Loucy (cell line): ENCODE measurements around the gene CDH13.

Source experiments
- EZH2phosphoT487 ChIP-seq: fragments of 200-600 bp; IDR thresholded peaks from 2 replicates; pipeline ENCODE4 v1.6.1; 2018; ENCODE audit warnings: antibody characterized with exemption, mild to moderate bottlenecking, moderate library complexity, borderline replicate concordance
- TF ChIP-seq, protein P1 (sequence below): fragments of 200-600 bp; sonication (generic); conservative IDR thresholded peaks from 2 replicates; pipeline ENCODE4 v1.5.1; 2014; ENCODE audit warnings: mild to moderate bottlenecking, antibody characterized with exemption, low read length

GRCh38 chr16:82972331-82972919 is 345.7 kb downstream of the CDH13 start:
- TF ChIP-seq, protein P1, sequence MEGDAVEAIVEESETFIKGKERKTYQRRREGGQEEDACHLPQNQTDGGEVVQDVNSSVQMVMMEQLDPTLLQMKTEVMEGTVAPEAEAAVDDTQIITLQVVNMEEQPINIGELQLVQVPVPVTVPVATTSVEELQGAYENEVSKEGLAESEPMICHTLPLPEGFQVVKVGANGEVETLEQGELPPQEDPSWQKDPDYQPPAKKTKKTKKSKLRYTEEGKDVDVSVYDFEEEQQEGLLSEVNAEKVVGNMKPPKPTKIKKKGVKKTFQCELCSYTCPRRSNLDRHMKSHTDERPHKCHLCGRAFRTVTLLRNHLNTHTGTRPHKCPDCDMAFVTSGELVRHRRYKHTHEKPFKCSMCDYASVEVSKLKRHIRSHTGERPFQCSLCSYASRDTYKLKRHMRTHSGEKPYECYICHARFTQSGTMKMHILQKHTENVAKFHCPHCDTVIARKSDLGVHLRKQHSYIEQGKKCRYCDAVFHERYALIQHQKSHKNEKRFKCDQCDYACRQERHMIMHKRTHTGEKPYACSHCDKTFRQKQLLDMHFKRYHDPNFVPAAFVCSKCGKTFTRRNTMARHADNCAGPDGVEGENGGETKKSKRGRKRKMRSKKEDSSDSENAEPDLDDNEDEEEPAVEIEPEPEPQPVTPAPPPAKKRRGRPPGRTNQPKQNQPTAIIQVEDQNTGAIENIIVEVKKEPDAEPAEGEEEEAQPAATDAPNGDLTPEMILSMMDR: no peak
- TF ChIP-seq EZH2phosphoT487: no peak
